GM06990 (cell line): ENCODE data around the gene MS4A15.

ENCODE experiments used
- DNase-seq: peaks from one replicate; pipeline ENCODE4 v3.0.0-alpha.2; 2011; ENCODE audit not compliant: insufficient read length; ENCODE audit errors: extremely low read depth
- H3K27me3 ChIP-seq: replicated peaks from 2 replicates; pipeline ENCODE4 v1.6.0; 2011; ENCODE audit warnings: low read length; ENCODE audit not compliant: control insufficient read depth, insufficient read depth
- H3K36me3 ChIP-seq: 2 replicates; pipeline ENCODE4 v1.5.1; 2011; ENCODE audit warnings: low read length; ENCODE audit not compliant: control insufficient read depth, insufficient read depth
- H3K4me3 ChIP-seq: replicated peaks from 2 replicates; pipeline ENCODE4 v1.5.1; 2011; ENCODE audit warnings: low read depth, mild to moderate bottlenecking, control low read depth, low read length
- TF ChIP-seq, protein P1 (sequence below): IDR thresholded peaks from 2 replicates; pipeline ENCODE4 v1.5.1; 2011; ENCODE audit warnings: low read length, control low read depth, mild to moderate bottlenecking, inconsistent platforms; ENCODE audit not compliant: insufficient read depth, poor library complexity, severe bottlenecking

MS4A15 gene

DNA sequence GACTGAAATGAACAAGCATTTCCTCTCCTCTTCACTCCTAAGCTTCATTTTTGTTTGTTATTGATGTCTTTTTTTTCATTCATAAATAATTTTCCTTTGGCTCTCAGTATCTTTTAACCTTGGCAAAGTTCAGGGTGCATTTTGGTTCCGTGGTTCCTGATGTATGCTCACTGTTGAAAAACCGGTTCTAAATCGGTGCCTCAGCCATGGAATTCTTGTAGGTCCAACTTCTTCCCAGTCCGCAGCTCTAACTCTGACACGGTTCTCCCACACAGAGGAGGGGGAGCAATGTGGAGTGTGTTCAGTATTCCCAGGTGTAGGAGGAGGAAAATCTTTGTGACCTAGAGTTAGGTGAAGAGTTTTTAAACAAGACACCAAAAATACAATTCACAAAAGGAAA, 12.6 kb upstream of the MS4A15 start:
- TF ChIP-seq, protein P1, sequence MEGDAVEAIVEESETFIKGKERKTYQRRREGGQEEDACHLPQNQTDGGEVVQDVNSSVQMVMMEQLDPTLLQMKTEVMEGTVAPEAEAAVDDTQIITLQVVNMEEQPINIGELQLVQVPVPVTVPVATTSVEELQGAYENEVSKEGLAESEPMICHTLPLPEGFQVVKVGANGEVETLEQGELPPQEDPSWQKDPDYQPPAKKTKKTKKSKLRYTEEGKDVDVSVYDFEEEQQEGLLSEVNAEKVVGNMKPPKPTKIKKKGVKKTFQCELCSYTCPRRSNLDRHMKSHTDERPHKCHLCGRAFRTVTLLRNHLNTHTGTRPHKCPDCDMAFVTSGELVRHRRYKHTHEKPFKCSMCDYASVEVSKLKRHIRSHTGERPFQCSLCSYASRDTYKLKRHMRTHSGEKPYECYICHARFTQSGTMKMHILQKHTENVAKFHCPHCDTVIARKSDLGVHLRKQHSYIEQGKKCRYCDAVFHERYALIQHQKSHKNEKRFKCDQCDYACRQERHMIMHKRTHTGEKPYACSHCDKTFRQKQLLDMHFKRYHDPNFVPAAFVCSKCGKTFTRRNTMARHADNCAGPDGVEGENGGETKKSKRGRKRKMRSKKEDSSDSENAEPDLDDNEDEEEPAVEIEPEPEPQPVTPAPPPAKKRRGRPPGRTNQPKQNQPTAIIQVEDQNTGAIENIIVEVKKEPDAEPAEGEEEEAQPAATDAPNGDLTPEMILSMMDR, result no peak
- H3K27me3 ChIP-seq, result no peaks in the 10 kb centered on the region
- no peak for DNase-seq
- no peaks in the 10 kb centered on the region for H3K36me3 ChIP-seq
- no peak overlapping the region for H3K4me3 ChIP-seq

DNA sequence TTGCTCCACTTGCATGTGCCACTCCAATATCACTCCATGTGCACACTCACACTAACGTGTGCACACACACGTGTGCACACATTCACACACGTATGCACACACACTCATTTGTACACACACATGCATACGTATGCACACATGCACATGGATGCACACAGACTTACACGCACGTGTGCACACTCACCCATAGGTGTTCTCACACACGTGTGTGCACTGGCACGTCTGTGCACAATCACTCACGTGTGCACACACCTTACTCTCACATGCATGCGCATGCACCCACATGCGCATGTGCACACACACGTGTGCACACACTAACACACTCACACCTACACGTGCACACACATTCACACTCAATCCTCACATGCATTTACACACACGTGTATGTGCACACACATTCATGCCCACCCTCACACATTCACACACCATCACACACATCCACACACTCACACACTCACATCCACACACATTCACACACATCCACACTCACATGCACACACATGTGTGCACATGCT, 9.3 kb upstream of the MS4A15 start:
- no peaks in the 10 kb centered on the region for H3K27me3 ChIP-seq
- TF ChIP-seq, protein P1, result no peak

DNA sequence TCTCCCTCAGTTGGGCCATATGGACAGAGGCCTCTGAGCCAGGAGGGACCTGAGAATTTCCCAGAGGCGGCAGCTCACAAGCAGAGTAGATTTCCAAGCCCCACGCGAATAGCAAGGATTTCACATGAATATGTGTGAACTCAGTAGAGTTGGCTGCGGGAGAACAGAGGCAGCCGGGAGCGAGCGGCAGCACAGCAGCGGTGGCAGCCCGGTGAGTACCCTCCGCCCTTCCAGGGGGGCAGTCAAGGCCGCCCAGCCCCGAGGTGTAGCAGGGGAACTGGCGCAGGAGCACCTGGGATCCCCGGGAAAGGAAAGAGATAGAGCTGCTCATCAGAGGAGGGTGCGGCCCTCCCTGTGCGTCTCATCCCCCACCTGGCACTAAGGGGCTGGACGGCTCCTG, 8.4 kb upstream of the MS4A15 start:
- TF ChIP-seq, protein P1, result no peak
- Histone ChIP-seq H3K4me3 (no peak overlapping the region), H3K27me3 (no peaks in the 10 kb centered on the region), H3K36me3 (no peaks in the 10 kb centered on the region)
- DNase-seq, result no peak

More for the DNA sequence above, 9.3 kb upstream of the MS4A15 start:
- Histone ChIP-seq H3K4me3 (no peak overlapping the region), H3K36me3 (no peaks in the 10 kb centered on the region)
- DNase-seq, result no peak

DNA sequence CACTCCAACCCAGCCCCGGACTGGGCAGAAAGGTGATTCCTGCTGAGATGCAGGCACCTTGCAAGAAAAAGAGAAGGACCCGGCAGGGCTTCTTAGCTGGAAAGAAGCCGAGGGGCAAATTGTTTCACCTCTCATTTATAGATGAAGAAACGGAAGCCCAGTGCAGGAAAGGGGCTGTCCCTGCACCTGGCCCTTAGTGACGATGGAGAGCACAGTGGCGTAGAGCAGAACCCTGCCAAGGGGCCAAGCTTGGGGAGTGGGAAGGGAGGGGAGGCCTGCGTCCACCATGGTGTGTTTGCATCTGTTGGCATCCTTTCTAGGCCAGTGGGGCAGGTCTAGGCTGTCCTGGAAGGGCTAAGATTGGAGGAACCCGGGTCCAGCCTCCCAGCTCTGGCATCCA, 7.8 kb upstream of the MS4A15 start:
- H3K36me3 ChIP-seq, result no peaks in the 10 kb centered on the region
- TF ChIP-seq, protein P1, result no peak
- DNase-seq, result no peak
- no peaks in the 10 kb centered on the region for H3K27me3 ChIP-seq
- H3K4me3 ChIP-seq, result no peak overlapping the region

DNA sequence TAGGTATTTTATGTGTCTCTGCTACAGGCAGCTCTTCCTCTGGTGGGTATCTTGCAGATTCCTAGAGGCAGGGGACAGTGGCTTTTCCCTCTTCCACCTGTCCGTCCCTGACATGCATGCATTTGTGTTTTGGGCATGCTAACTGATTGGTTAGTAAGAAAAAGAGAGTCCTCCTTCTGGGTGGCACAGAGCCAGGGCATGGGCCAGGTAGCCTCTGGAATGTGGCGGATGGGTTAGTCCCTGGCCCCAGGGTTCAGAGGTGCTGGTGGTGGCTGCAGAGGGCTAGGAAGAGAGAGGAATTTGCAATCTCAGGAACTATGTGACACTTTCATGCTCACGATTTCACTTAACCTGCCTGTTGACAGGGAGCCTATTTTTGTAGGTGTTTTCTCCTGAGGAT, 5.8 kb upstream of the MS4A15 start:
- DNase-seq, result no peak
- H3K4me3 ChIP-seq, result no peak overlapping the region
- no peaks in the 10 kb centered on the region for H3K36me3 ChIP-seq
- H3K27me3 ChIP-seq, result no peaks in the 10 kb centered on the region
- TF ChIP-seq, protein P1, result no peak

DNA sequence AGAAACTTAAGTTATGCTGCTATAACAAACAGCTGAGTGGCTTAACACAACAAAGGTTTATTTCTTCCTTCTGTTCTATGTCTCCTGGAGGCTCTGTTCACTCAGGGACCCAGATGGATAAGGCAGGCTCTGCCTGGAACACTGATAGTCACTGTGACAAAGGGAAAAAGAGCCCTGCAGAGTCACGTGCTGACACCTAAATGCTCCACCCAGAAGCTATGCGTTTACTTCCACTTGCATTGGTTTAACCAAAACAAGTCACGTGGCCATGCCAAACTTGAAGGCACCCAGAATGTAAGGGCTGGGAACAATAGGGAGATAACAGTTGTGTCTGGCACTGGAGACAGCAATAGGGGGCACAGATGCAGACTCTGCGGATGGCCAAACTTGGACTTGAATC, 3.4 kb upstream of the MS4A15 start:
- DNase-seq, result no peak
- TF ChIP-seq, protein P1, result no peak
- Histone ChIP-seq H3K4me3 (no peak overlapping the region), H3K36me3 (no peaks in the 10 kb centered on the region), H3K27me3 (no peaks in the 10 kb centered on the region)
